Muscle of leg (tissue), 11 donors: ENCODE data around the gene COPG2. TPM values are rescaled to one million over a fixed set of nuclear protein-coding genes. Genes with fewer than 3 reads are reported as not detected.
A peak's percentile ranks its signal among the peaks of the same experiment; 100 is the strongest.

Experiments
- DNase-seq: peaks from one replicate; pipeline ENCODE4 v3.0.0; 2013
- H3K27ac ChIP-seq: one replicate; pipeline ENCODE4 v1.5.1; 2013; ENCODE audit warnings: mild to moderate bottlenecking, low read length, control low read depth
- H3K27me3 ChIP-seq: one replicate; pipeline ENCODE4 v1.6.1; 2013; ENCODE audit warnings: low read length; ENCODE audit not compliant: control insufficient read depth, insufficient read depth
- H3K36me3 ChIP-seq: one replicate; pipeline ENCODE4 v1.6.1; 2013; ENCODE audit warnings: low read length; ENCODE audit not compliant: control insufficient read depth, insufficient read depth
- H3K4me1 ChIP-seq: one replicate; pipeline ENCODE4 v1.6.1; 2013; ENCODE audit warnings: low read length; ENCODE audit not compliant: control insufficient read depth, insufficient read depth
- H3K4me3 ChIP-seq: one replicate; pipeline ENCODE4 v1.5.1; 2013; ENCODE audit warnings: low read length, control low read depth
- H3K9me3 ChIP-seq: replicated peaks from 2 replicates; pipeline ENCODE4 v1.6.1; 2013; ENCODE audit warnings: low read depth, low read length; ENCODE audit not compliant: control insufficient read depth
- WGBS: methylation state at CpG from one replicate; pipeline ENCODE4 v1.1.5; 2013; ENCODE audit warnings: missing lambda C conversion rate; ENCODE audit not compliant: insufficient coverage; 5-methylcytosine and 5-hydroxymethylcytosine counted together
- polyA plus RNA-seq, 8 donors: library from polyadenylated mRNA; unstranded; fragments of 120-200 nt; gene quantifications; one replicate each; pipeline versions ENCODE4 v1.2.1 to v1.2.3, GENCODE V29; 2013; ENCODE audit warnings: inconsistent platforms in 1 of 8, low replicate concordance in 1 of 8; ENCODE audit not compliant: insufficient read length in 8 of 8, insufficient read depth in 1 of 8
- total RNA-seq: library from RNA; stranded (reverse); fragments of 120-200 nt; gene quantifications from one replicate; pipeline ENCODE4 v1.2.4, GENCODE V29; 2013

The COPG2 gene
- total and polyA plus RNA-seq, 9 donors = 32.7 to 42.4 (median 36.2) TPM

- no peaks in the 10 kb centered on the region for H3K36me3 ChIP-seq
- H3K4me3 ChIP-seq = no peak overlapping the region
- no peak for DNase-seq
- WGBS = 94% methylated on average over 3 of the region's 11 CpGs
- no peaks in the 10 kb centered on the region for H3K9me3 ChIP-seq
- peaks cover 30% of the 10 kb centered on the region for H3K4me1 ChIP-seq
- H3K27me3 ChIP-seq = no peaks in the 10 kb centered on the region
- H3K27ac ChIP-seq = no peak overlapping the region
These were observed 182.8 kb downstream of the COPG2 start for GRCh38 chr7:130485734-130486113.

DNA sequence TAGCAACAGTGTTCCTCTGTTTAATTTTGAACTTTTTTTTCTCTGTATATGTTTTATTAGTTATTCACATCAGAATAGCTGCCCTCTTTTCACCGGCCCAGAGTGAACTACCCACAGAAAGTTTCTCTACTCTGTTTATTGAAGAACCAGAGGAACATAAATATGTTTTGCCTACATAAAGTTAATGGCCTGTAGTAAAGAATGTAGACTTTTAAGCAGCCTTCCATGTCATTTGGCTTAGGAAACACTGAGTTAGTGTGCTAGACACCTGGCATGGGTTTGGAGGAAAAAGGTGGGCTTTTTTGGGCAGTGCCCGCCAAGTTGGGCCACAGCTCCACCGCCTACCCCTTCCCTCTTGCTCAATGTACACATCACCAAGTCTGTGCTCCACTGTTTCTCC, 185.5 kb downstream of the COPG2 start:
- Histone ChIP-seq H3K4me3 (no peak overlapping the region), H3K4me1 (peaks cover 17% of the 10 kb centered on the region), H3K27me3 (no peaks in the 10 kb centered on the region), H3K36me3 (no peaks in the 10 kb centered on the region), H3K9me3 (peaks cover 3% of the 10 kb centered on the region), H3K27ac (no peak overlapping the region)
- DNase-seq = no peak
- WGBS = no CpG with 5 or more reads among the region's 3 CpGs

- Histone ChIP-seq H3K27me3 (no peaks in the 10 kb centered on the region), H3K9me3 (peaks cover 7% of the 10 kb centered on the region), H3K4me1 (peaks cover 18% of the 10 kb centered on the region), H3K27ac (peak overlapping the region; percentile 36), H3K4me3 (no peak overlapping the region), H3K36me3 (no peaks in the 10 kb centered on the region)
- WGBS = no CpG with 5 or more reads among the region's 1 CpG
- peak; percentile 42 for DNase-seq
These were observed 186.7 kb downstream of the COPG2 start for GRCh38 chr7:130481898-130482297.

DNA sequence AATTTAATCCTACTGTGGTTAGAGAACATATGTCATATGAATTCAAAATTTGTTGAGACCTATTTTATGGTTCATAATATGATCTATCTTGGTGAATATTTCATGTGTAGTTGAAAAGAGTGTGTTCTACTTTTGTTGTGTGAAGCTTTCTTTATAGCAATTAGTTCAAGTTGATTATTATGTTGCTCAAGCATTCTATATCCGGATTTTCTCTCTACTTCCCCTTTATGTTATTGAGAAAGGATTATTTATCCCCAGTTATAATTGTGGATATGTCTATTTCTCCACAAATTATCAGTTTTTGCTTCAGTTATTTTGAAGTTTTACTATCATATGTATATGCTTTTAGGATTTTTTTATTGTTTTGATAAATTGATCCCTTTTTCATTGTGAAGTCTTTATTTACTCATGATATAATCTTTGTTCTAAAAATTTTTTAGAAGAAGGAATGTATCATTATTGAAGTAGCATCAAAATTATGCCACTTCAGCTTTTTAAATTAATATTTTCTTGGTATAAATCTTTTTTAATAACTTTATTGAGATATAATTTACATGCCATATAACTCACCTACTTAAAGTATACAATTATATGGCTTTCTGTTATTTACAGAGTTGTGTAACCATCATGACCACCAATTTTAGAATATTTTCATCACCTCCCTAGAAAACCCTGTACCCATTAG, 188.7 kb downstream of the COPG2 start:
- H3K36me3 ChIP-seq = no peaks in the 10 kb centered on the region
- no peak overlapping the region for H3K27ac ChIP-seq
- H3K27me3 ChIP-seq = no peaks in the 10 kb centered on the region
- no CpG with 5 or more reads among the region's 1 CpG for WGBS
- no peak overlapping the region for H3K4me3 ChIP-seq
- H3K4me1 ChIP-seq = peaks cover 17% of the 10 kb centered on the region
- no peak for DNase-seq
- H3K9me3 ChIP-seq = peaks cover 7% of the 10 kb centered on the region

DNA sequence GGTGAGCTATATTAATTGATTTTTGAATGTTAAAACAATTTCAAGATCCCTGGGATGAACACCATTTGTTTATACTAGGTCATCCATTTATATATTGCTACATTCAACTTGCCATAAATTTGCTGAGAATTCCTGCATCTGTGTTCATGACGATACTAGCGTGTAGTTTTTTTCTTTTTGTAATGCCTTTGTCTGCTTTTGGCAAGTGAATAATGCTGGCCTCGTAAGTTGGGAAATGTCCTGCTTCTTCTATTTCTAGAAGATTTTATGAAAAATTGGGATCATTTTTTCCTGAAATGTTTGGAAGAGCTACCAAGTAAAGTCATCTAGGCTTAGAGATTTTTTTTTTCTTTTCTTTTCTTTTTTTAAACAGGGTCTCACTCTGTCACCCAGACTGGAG, 189.6 kb downstream of the COPG2 start:
- peak; percentile 81 for DNase-seq
- no peaks in the 10 kb centered on the region for H3K27me3 ChIP-seq
- H3K4me3 ChIP-seq = no peak overlapping the region
- H3K36me3 ChIP-seq = no peaks in the 10 kb centered on the region
- peak overlapping the region; percentile 62 for H3K27ac ChIP-seq
- peaks cover 7% of the 10 kb centered on the region for H3K9me3 ChIP-seq
- peaks cover 17% of the 10 kb centered on the region for H3K4me1 ChIP-seq
- WGBS = no CpG with 5 or more reads among the region's 3 CpGs

GRCh38 chr7:130476297-130477150, 192.0 kb downstream of the COPG2 start:
- 44% methylated on average over 5 of the region's 9 CpGs for WGBS
- peak; percentile 93 for DNase-seq

DNA sequence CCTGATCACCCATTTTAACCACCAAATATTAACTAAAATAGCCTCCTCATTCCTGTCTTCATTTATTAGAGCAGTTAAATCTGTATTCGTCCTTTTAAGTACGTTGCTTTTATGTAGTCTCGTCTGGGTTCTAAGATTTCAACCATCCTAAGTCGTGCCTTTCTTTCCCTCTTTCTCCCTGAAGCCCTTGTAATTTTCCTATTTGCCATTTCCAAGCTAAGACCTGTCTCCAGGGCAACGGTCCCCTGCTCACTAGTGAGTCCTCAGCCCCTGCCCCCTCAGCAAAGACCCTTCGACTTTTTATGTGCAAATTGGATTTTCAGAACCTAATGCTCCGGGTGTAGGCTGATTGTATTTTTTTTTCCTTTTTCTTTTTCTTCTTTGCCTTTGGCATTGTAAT, 192.8 kb downstream of the COPG2 start:
- WGBS = 62% methylated on average over 2 of the region's 7 CpGs
- Histone ChIP-seq H3K27me3 (no peaks in the 10 kb centered on the region), H3K36me3 (no peaks in the 10 kb centered on the region)

More at GRCh38 chr7:130476297-130477150, 192.0 kb downstream of the COPG2 start:
- Histone ChIP-seq H3K27me3 (no peaks in the 10 kb centered on the region), H3K4me1 (peaks cover 17% of the 10 kb centered on the region), H3K9me3 (peaks cover 7% of the 10 kb centered on the region), H3K36me3 (no peaks in the 10 kb centered on the region), H3K27ac (peak overlapping the region; percentile 81), H3K4me3 (no peak overlapping the region)

DNA sequence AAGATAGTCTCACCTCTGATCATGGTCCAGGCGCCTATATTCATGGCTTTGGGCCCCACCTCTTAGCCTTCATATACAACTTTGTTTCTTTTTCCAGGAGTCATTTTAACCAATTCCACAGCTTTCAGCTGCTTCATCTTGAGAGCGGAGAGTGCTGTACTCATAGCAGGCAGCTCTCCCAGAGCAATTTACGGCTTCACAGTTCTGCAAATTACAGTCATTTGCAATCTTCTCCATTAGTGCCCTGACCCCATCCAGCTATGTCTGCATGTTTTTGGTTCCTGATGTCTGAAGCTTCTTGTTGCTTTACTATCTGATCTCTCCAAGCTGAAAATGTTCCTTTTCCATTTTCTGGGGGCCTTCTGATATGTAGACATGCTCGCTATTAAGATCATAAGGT, 194.7 kb downstream of the COPG2 start:
- peaks cover 7% of the 10 kb centered on the region for H3K9me3 ChIP-seq
- WGBS = 65% methylated on average over 3 of the region's 4 CpGs
- H3K36me3 ChIP-seq = no peaks in the 10 kb centered on the region
- H3K27ac ChIP-seq = peak overlapping the region; percentile 32
- no peak overlapping the region for H3K4me3 ChIP-seq
- DNase-seq = peak; percentile 41
- peaks cover 15% of the 10 kb centered on the region for H3K4me1 ChIP-seq
- H3K27me3 ChIP-seq = no peaks in the 10 kb centered on the region

More for the DNA sequence above, 192.8 kb downstream of the COPG2 start:
- DNase-seq = no peak
- H3K4me1 ChIP-seq = peaks cover 17% of the 10 kb centered on the region
- H3K4me3 ChIP-seq = no peak overlapping the region
- peaks cover 7% of the 10 kb centered on the region for H3K9me3 ChIP-seq
- H3K27ac ChIP-seq = peak overlapping the region; percentile 81

GRCh38 chr7:130473289-130473688, 195.3 kb downstream of the COPG2 start:
- Histone ChIP-seq H3K9me3 (peaks cover 4% of the 10 kb centered on the region), H3K4me3 (no peak overlapping the region), H3K27me3 (no peaks in the 10 kb centered on the region), H3K36me3 (no peaks in the 10 kb centered on the region), H3K27ac (peak overlapping the region; percentile 52), H3K4me1 (peaks cover 15% of the 10 kb centered on the region)
- peak; percentile 55 for DNase-seq

- H3K27ac ChIP-seq = no peak overlapping the region
- no peaks in the 10 kb centered on the region for H3K27me3 ChIP-seq
- no peak overlapping the region for H3K4me3 ChIP-seq
- no CpG with 5 or more reads among the region's 2 CpGs for WGBS
- DNase-seq = no peak
- no peaks in the 10 kb centered on the region for H3K36me3 ChIP-seq
- H3K4me1 ChIP-seq = peaks cover 12% of the 10 kb centered on the region
- H3K9me3 ChIP-seq = no peaks in the 10 kb centered on the region
These were observed 196.6 kb downstream of the COPG2 start for GRCh38 chr7:130471974-130472373.
